Fibroblast of mammary gland (primary cell): ENCODE results near the gene CD40.

Experiments used
- DNase-seq: peaks from one replicate; pipeline ENCODE4 v3.0.0-alpha.2; 2010; ENCODE audit warnings: low read depth
- H3K4me3 ChIP-seq: 2 replicates; pipeline ENCODE4 v1.5.1; 2011; ENCODE audit warnings: low read depth, mild to moderate bottlenecking, low read length, moderate library complexity; ENCODE audit not compliant: control insufficient read depth
- CTCF ChIP-seq: conservative IDR thresholded peaks from 2 replicates; pipeline ENCODE4 v1.5.1; 2011; ENCODE audit warnings: low read depth, low read length, inconsistent platforms; ENCODE audit not compliant: control insufficient read depth, insufficient read depth

The CD40 gene

GRCh38 chr20:46159101-46159897, 41.2 kb downstream of the CD40 start:
- TF ChIP-seq CTCF = no peak
- no peak overlapping the region for H3K4me3 ChIP-seq
- no peak for DNase-seq

GRCh38 chr20:46160661-46161060, 42.5 kb downstream of the CD40 start:
- no peak overlapping the region for H3K4me3 ChIP-seq
- TF ChIP-seq CTCF = no peak
- DNase-seq = no peak

- no peak for DNase-seq
- H3K4me3 ChIP-seq = no peak overlapping the region
- TF ChIP-seq CTCF = no peak
Measured at GRCh38 chr20:46161921-46162320, 43.8 kb downstream of the CD40 start.

- H3K4me3 ChIP-seq = no peak overlapping the region
- no peak for TF ChIP-seq CTCF
- DNase-seq = no peak
Measured at GRCh38 chr20:46164254-46164653, 46.1 kb downstream of the CD40 start.

GRCh38 chr20:46167080-46167479, 49.0 kb downstream of the CD40 start:
- DNase-seq = no peak
- TF ChIP-seq CTCF = no peak
- no peak overlapping the region for H3K4me3 ChIP-seq

- no peak for DNase-seq
- no peak for TF ChIP-seq CTCF
- no peak overlapping the region for H3K4me3 ChIP-seq
Measured at GRCh38 chr20:46168438-46168837, 50.3 kb downstream of the CD40 start.
